Activated naive CD8-positive, alpha-beta T cell treated with anti-CD3 and anti-CD28 coated beads, Interleukin-2, amount 50 U/mL, for 16 hours (primary cell): ENCODE results near the gene PAMR1.
"Not testable (repeated sequence)": the region's sequence is repeated elsewhere in the genome, so short reads cannot be mapped to it uniquely, and the experiment has no call there.

Experiments
- DNase-seq: peaks from one replicate; pipeline ENCODE4 v3.0.0-alpha.2; 2020; ENCODE audit warnings: low read depth, low spot score

Gene PAMR1, protein sequence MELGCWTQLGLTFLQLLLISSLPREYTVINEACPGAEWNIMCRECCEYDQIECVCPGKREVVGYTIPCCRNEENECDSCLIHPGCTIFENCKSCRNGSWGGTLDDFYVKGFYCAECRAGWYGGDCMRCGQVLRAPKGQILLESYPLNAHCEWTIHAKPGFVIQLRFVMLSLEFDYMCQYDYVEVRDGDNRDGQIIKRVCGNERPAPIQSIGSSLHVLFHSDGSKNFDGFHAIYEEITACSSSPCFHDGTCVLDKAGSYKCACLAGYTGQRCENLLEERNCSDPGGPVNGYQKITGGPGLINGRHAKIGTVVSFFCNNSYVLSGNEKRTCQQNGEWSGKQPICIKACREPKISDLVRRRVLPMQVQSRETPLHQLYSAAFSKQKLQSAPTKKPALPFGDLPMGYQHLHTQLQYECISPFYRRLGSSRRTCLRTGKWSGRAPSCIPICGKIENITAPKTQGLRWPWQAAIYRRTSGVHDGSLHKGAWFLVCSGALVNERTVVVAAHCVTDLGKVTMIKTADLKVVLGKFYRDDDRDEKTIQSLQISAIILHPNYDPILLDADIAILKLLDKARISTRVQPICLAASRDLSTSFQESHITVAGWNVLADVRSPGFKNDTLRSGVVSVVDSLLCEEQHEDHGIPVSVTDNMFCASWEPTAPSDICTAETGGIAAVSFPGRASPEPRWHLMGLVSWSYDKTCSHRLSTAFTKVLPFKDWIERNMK

DNA sequence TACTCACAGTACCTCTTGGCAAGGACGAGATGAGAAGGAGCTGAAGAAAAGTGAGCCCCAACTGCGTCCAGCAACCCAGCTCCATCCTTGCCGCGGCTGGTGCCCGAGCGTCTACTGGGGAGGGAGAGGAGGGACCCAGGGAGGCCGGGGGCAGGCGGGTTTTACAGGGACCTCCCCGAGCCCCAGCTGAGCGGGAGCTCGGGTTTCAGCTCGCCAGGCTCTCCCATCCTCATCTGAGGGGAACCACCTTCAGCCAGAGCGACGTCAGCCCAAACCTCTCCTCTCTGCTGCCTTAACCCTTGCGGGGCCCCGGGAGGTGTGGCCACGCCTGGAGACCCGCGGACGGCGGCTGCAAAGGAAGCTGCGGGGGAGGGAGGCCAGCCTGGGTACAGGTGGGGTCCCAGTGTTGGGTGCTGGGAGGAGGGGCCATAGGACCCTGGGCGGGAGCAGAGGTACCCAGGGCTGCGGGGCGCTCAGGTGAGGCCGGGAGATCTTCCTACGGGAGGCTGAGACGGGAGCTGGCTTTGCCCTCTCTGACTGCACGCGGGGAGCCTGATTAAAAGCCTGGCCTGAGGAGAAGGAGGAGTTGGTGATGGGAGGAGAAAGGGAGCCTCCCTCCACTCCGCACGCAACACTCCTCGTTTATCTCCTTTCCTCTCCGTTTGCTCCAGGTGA is at the start of gene PAMR1:
TSS of gene PAMR1 (minus strand) at position 116 of the 675 bp plus-strand sequence. CDS start at position 85, 31 bp downstream.
- DNase-seq = no peak

DNA sequence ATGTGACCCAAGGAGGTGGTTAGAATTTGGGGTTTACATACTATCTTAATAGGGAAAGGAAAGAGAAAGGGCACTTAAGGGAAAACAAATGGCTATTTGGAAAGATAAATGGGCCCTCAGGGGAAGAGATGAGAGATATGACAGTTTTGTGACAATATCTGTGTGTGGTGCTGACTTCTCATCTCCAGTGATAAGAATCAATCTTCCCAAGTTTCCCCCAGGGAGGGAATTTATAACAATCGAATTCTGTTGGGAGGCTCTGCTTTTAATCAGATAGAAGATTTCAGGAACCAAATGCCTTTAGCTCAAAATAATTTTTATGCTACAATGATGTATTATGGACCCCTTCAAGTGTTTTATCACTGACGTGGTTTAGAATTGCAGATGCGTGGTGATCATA is 46.3 kb upstream of the PAMR1 start:
- DNase-seq = no peak

GRCh38 chr11:35567737-35568465 is 42.5 kb upstream of the PAMR1 start:
- no peak for DNase-seq

GRCh38 chr11:35566885-35567284 is 41.5 kb upstream of the PAMR1 start:
- DNase-seq = no peak

GRCh38 chr11:35566181-35566580 is 40.8 kb upstream of the PAMR1 start:
- no peak for DNase-seq

DNA sequence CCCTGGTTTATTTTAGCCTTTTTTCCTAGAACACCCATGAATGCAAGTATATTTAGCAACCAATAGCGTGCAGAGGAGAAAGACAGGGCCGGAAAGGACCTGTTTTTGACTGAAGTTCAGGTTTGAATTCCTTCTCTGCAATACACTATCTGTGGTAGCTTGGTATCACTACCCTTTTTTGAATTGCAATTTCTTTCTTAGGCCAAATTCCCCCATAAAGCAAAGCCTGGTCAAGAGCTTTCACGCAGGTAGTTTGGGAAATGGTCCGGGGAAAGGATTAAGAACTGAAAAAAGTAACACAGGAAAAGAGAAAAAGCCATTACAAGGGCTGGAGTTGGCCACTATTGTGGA is 38.8 kb upstream of the PAMR1 start:
- no peak for DNase-seq

DNA sequence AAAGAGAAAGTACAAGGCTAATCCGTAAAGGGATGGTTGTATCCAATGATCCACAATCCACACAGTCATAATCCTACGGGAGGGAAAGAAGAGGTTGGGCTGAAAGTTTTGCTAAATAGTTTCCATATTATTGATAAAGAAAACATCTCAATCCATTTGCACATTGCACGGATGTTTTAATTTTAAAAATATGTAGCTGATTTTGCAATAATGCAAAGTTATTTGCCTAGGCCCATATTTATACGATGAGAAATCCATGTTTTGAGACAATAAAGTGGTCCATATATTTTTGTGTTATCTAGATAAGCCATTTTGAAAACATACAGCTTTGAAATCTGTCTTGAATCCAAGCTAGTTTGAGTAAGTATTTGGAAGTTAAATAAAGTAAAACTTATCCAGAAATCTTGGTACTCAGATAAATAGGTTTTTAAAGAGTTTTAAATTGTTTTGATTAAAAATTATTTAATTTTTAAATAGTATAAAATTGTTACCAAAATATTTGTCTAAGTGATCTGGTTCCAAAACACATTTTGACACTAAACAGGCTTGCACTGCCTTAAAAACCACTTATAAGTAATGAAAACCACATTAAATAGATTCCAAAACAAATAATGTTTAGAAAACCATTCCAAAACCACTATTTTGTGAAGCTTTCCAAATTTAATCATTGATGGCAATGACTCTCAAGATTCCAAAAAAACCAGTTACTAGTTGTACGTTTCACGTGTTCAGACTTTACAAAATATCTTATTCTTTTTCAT is 38.2 kb upstream of the PAMR1 start:
- DNase-seq = no peak

- DNase-seq = no peak
These were observed 34.5 kb upstream of the PAMR1 start for GRCh38 chr11:35559949-35560348.

DNA sequence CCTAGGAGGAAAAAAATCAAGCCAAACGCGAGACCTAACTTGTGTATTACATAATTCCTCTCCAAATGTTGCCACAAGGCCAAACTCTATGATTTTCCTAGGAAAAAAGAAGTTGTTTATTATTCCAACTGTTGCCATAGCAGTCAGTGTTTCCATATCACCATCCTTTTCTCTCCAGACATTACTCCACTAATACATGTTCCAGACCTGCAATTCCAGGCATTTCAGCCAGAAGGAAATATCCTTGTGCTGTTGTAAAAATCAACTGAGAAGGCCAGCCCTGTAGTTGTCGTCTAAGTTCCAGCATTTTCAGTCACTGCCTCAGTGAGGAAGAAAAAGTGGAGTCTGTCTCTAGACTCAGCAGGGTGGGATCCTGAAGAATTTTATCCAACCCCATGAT is 33.1 kb upstream of the PAMR1 start:
- no peak for DNase-seq

GRCh38 chr11:35555488-35555887 is 30.1 kb upstream of the PAMR1 start:
- no peak for DNase-seq

GRCh38 chr11:35554491-35555437 is 29.3 kb upstream of the PAMR1 start:
- no peak for DNase-seq

DNA sequence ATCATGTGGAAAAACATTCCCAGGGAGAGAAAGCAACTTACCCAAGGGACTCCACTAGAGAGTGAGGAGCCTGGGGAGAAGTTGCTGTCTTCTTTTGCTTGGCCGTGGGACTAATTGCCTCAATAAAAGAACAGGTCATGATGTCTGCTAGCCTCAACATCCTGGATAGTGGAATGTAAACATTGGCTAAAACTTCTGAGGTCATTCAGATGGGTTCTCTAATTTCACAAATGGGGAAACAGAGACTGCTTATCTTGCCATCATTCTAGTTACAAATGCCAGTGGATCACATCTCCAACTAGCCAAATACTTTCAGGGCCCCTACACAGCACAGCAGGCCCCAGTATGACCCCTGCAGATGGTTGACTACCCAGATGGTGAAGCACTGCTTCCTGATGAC is 28.4 kb upstream of the PAMR1 start:
- no peak for DNase-seq

DNA sequence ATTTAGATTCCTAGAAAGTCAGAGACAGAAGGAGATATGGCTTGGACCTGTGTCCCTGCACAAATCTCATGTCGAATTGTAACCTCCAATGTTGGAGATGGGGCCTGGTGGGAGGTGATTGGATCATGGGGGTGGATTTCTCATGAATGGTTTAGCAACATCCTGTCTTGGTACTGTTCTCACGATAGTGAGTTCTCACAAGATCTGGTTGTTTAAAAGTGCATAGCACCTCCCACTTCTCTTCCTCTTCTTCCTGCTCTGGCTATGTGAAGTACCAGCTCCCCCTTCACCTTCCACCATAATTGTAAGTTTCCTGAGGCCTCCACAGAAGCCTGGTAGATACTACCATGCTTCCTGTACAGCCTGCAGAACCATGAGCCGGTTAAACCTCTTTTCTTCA is 27.6 kb upstream of the PAMR1 start:
- DNase-seq = no peak

GRCh38 chr11:35552616-35553015 is 27.2 kb upstream of the PAMR1 start:
- no peak for DNase-seq

- no peak for DNase-seq
These were observed 25.1 kb upstream of the PAMR1 start for GRCh38 chr11:35550374-35551036.

- no peak for DNase-seq
These were observed 24.4 kb upstream of the PAMR1 start for GRCh38 chr11:35549787-35550186.

GRCh38 chr11:35548925-35549561 is 23.6 kb upstream of the PAMR1 start:
- DNase-seq = no peak

DNA sequence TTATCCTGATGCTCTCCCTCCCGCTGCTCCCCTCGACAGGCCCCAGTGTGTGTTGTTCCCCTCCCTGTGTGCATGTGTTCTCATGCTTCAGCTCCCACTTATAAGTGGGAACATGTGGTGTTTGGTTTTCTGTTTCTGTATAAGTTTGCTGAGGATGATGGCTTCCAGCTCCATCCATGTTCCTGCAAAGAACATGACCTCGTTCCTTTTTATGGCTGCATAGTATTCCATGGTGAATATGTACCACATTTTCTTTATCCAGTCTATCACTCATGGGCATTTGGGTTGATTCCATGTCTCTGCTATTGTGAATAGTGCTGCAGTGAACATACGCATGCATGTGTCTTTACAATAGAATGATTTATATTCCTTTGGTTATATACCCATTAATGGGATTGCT is 22.6 kb upstream of the PAMR1 start:
- not testable (repeated sequence) for DNase-seq

- DNase-seq = no peak
These were observed 20.9 kb upstream of the PAMR1 start for GRCh38 chr11:35546317-35546716.
